Progenitor cell of endocrine pancreas (in vitro differentiated cells): ENCODE data around the gene HOXC11. TPM values are rescaled to one million over a fixed set of nuclear protein-coding genes. Genes with fewer than 3 reads are reported as not detected.

ENCODE experiments used
- DNase-seq: peaks from one replicate; pipeline ENCODE4 v3.0.0; 2021; ENCODE audit warnings: low spot score; ENCODE audit not compliant: unreplicated experiment
- H3K27ac Mint-ChIP-seq: 2 replicates; pipeline ENCODE4 v1.8.0; 2021; ENCODE audit warnings: mild to moderate bottlenecking, moderate library complexity, mixed read lengths
- H3K27me3 Mint-ChIP-seq: 2 replicates; pipeline ENCODE4 v1.8.0; 2021; ENCODE audit warnings: mixed read lengths
- H3K36me3 Mint-ChIP-seq: 2 replicates; pipeline ENCODE4 v1.8.0; 2022; ENCODE audit warnings: mixed read lengths; ENCODE audit not compliant: insufficient read depth
- H3K4me1 Mint-ChIP-seq: 2 replicates; pipeline ENCODE4 v1.8.0; 2021; ENCODE audit warnings: low read depth, mixed read lengths
- H3K4me3 Mint-ChIP-seq: 2 replicates; pipeline ENCODE4 v1.8.0; 2021; ENCODE audit warnings: low read depth, mild to moderate bottlenecking, moderate library complexity, mixed read lengths
- H3K9me3 Mint-ChIP-seq: 2 replicates; pipeline ENCODE4 v1.8.0; 2021; ENCODE audit warnings: low read depth, mixed read lengths
- total RNA-seq: library from RNA; stranded (reverse); gene quantifications from 2 replicates; pipeline ENCODE4 v1.2.1, GENCODE V29; 2021
- TF ChIP-seq, protein P1 (sequence below): fragments of 200-600 bp; sonication (generic); IDR thresholded peaks from one replicate; pipeline ENCODE4 v1.5.0; 2021; ENCODE audit warnings: antibody characterized with exemption, mild to moderate bottlenecking; ENCODE audit not compliant: unreplicated experiment

HOXC11 gene
- total RNA-seq, 1 donor from 2014 or later = not detected

GRCh38 chr12:53963005-53963404 lies 9.9 kb upstream of the HOXC11 start:
- no peaks in the 10 kb centered on the region for H3K9me3 Mint-ChIP-seq
- H3K4me1 Mint-ChIP-seq = no peaks in the 10 kb centered on the region
- no peak for DNase-seq
- peaks cover 98% of the 10 kb centered on the region for H3K27me3 Mint-ChIP-seq
- no peaks in the 10 kb centered on the region for H3K36me3 Mint-ChIP-seq
- H3K4me3 Mint-ChIP-seq = no peak overlapping the region
- H3K27ac Mint-ChIP-seq = no peak overlapping the region
- TF ChIP-seq, protein P1, sequence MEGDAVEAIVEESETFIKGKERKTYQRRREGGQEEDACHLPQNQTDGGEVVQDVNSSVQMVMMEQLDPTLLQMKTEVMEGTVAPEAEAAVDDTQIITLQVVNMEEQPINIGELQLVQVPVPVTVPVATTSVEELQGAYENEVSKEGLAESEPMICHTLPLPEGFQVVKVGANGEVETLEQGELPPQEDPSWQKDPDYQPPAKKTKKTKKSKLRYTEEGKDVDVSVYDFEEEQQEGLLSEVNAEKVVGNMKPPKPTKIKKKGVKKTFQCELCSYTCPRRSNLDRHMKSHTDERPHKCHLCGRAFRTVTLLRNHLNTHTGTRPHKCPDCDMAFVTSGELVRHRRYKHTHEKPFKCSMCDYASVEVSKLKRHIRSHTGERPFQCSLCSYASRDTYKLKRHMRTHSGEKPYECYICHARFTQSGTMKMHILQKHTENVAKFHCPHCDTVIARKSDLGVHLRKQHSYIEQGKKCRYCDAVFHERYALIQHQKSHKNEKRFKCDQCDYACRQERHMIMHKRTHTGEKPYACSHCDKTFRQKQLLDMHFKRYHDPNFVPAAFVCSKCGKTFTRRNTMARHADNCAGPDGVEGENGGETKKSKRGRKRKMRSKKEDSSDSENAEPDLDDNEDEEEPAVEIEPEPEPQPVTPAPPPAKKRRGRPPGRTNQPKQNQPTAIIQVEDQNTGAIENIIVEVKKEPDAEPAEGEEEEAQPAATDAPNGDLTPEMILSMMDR = no peak

DNA sequence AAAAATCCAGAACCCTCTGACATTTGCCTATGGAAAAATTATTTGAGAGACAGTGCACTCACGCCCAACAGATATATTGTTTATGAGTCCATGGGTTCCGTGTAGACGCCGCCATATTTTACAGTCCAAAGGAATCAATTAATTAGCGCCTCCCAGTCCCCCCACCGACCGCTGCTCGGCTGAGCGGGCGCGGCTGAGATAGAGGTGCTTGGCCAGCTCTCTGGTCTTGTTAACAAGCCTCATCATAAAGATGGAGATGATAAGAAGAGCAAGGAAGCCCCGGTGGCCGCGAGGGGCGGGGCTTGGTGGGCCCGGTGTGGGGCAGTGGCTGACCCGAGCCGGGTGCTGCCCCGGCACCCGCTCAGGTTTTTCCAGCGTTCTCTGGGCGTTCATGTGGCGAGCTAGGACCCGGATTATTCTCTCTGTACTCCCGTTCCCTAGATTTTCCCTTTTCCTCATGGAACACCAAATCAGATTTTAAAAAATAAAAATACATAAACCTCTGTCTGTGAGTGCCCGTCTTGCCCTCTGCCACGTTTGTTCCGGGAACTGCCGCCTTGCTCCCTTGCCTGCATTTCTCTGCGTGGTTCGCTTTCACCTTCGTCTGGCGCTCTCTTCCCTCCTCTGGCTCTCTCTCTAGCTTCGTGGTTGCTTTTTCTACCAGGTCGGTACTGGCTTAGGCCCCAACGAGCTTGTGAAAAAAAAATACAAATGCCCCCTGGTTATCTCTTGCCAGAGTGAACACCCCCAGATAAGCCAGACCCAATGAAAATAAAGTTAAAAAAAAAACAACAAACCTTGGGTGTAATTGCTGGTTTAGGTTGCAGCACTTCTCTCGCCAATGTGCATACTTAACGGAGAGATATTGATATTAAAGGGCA lies 9.3 kb upstream of the HOXC11 start:
- Mint-ChIP-seq H3K27me3 (peaks cover 98% of the 10 kb centered on the region), H3K36me3 (no peaks in the 10 kb centered on the region), H3K4me3 (no peak overlapping the region)

GRCh38 chr12:53964315-53964713 lies 8.6 kb upstream of the HOXC11 start:
- Mint-ChIP-seq H3K9me3 (no peaks in the 10 kb centered on the region), H3K27me3 (peaks cover 98% of the 10 kb centered on the region), H3K27ac (no peak overlapping the region), H3K4me3 (no peak overlapping the region), H3K4me1 (no peaks in the 10 kb centered on the region), H3K36me3 (no peaks in the 10 kb centered on the region)
- TF ChIP-seq, protein P1 = no peak
- no peak for DNase-seq

More for the DNA sequence above, 9.3 kb upstream of the HOXC11 start:
- Mint-ChIP-seq H3K9me3 (no peaks in the 10 kb centered on the region), H3K4me1 (no peaks in the 10 kb centered on the region), H3K27ac (no peak overlapping the region)
- no peak for DNase-seq
- TF ChIP-seq, protein P1 = no peak

DNA sequence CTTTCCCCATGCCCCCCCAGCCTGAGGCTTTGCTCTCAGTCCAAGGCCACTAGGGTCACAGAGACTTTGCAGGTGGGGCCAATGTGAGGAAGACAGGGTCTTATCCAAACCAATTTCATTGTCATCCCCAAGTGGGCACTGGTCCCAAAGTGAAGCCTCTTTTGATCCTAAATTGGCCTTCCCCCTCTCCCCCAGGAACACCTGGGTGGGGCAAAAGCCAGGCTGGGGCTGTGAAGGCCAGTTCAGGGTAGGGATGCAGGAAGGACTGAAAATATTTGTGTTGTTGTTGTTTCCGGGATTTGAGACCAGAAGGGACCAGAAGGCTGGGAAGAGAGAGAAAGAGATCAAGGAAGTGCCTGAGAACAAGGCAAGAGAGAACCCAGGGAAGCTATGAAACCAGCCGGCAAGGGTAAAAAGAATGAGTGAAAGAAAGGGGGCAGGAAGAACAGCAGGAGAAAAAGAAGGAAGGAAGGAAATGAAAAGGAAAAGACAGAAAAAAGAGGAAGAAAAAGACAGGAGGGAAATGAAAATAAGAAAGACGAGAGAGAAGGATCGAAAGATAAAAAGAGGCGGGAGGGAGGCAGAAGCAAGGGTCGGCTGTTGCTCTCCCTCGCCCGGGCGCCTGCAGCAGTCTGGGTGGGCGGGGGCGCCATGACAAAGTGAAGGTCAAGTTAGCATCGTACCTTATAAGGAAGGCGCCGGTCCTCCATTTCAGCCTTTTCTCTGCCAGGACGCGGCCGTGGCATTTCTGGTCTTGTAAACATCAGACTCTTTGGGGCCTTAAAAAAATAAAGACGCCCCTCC lies 7.4 kb upstream of the HOXC11 start:
- H3K27ac Mint-ChIP-seq = no peak overlapping the region
- H3K27me3 Mint-ChIP-seq = peaks cover 98% of the 10 kb centered on the region
- H3K36me3 Mint-ChIP-seq = no peaks in the 10 kb centered on the region
- no peaks in the 10 kb centered on the region for H3K9me3 Mint-ChIP-seq
- H3K4me3 Mint-ChIP-seq = no peak overlapping the region
- DNase-seq = no peak
- TF ChIP-seq, protein P1 = no peak
- no peaks in the 10 kb centered on the region for H3K4me1 Mint-ChIP-seq

- H3K27me3 Mint-ChIP-seq = peaks cover 98% of the 10 kb centered on the region
- H3K9me3 Mint-ChIP-seq = no peaks in the 10 kb centered on the region
- H3K4me3 Mint-ChIP-seq = no peak overlapping the region
- DNase-seq = no peak
- TF ChIP-seq, protein P1 = no peak
- no peaks in the 10 kb centered on the region for H3K4me1 Mint-ChIP-seq
- H3K27ac Mint-ChIP-seq = no peak overlapping the region
- H3K36me3 Mint-ChIP-seq = no peaks in the 10 kb centered on the region
These were observed 6.9 kb upstream of the HOXC11 start for GRCh38 chr12:53966085-53966384.
